CD4-positive, alpha-beta T cell treated with Interferon gamma for 1 hour (primary cell): ENCODE measurements around the gene GALNT12.

Experiments used
- DNase-seq: peaks from one replicate; pipeline ENCODE4 v3.0.0-alpha.2; 2020

GALNT12 gene

GRCh38 chr9:98864281-98865174, 57.1 kb downstream of the GALNT12 start:
- no peak for DNase-seq

DNA sequence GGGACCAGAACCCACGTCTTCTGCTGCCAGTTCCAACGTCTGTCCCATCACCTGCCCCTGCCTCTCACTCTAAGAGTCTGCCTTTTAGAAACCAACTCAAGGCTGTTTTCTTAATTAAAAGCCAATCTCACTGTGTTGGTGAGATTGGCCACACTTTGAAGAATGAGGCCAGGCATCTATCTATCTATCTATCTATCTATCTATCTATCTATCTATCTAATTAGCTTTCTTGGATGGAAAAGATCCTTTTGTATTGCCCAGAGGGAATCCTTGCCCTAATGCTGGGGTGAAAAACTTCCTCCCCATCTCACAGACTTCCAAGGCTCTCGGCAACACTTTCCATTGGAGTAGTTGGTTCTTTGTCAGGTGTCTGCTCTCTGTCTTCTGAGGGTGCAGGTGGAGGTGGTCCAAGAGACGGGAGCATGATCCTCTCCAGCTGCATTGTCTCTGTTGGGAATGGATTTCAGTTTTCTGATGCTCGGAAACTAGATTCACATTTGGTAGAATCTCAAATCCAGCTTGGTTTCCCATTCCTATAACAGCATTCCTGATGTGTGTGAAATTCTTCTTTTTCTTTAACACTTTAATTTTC, 57.9 kb downstream of the GALNT12 start:
- no peak for DNase-seq

DNA sequence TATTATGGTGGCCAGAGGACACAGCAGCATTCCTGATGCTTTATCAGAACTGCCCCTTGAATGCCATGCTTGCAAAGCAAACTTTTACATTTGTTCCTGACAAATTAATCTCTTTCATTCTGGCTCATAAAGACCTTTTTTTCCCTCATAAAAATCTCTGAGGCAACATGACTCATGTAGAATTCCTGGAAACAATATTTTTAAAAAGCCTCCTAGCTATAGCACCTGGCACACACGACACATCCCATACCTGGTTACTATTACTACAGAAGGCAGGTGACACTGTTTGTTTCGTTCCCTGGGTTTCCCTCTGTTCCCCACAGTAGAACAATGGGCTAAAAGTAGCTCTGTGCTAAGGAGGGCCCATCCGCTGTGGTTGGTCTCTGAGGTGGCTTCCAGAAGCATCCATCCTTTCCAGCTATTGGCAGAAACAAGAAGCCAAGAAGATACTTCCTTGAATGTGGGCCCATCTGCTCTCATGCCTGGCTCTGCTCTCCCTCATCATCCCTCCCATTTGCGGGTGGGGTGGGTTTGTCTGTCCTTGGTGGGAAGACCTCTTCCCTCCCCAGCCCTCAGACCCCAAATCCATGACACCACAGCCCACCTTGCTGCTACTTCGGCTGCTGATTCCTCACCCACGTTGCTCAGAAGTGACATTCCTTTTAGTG, 59.1 kb downstream of the GALNT12 start:
- DNase-seq = no peak

DNA sequence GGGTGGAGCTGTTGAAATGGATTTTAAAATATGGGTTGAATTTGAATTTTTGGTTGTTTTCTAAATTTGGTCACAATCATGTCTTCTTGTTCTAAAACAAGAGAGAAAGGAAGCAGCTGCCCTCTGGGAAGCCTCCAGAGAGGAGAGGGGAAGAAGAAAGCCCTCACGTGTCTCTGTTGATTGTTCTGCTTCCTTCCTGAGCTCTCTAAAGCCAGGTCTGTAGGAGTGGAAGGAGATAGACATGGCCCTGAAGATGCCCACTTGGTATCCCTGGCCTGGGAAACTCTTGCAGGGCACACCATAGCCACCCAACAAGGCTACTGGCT, 59.6 kb downstream of the GALNT12 start:
- no peak for DNase-seq

DNA sequence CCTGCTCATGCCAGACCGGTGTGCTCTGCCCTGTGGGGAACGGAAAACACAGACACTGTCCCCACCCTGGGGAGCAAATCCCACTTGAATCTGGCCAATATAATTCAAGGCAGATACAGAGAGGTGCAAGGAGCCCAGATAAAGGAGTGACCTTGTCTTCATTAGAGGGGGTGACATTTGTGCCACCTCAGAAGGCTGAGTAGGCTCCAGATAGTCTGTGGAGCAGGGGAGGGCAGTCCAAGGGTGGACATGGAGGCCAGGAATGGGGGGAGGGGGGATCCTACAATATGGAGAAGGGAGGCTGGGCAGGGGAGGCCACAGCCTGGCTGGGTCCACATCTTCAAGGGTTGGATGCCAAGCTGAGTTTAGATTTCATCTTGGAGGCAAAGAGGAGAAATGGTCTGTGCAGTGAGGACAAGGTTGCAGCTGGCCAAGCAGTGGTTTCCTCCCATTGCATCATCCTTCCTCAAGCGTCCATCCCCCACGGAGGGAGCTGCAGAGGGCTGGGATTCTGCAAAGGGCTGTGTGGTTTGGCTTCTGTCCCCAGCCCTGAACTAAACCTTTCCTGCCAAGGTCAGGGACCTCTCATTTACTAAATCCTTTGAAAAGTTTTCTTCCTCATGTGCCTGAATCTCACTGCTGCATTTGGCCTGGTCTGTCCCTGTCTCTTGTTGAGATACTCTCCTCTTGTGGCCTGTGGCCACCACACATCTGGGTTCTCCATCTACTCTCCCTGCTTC, 60.1 kb downstream of the GALNT12 start:
- peak; percentile 7 for DNase-seq

DNA sequence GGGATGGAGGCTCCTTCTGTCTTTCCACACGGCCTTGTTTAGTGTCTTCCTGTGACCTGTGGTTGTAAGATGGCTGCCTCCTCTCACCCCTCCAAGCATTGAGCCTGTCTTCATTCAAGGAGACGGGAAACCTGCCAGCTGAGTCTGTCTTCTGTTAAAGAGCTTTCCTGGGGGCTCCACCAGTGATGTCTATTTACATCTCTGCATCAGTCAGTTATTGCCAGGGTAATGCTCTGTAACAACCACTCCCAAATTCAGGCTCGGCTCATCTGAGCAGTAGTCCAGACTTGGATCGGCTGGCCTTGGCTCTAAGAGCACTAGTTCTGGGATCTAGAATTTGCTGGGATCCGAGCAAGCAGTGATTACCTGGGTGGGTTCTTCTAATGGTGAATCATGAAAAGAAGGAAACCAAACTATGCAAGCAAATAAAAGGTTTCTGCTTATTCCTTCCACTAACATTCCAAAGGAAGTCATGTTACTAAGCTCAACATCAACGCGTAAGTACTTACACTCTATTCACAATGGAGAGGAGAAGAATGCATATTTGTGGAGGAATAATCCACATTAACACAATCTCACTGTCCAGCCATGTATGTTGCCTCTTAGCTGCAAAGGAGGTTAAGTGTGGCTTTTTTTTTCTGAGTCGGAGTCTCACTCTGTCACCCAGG, 61.7 kb downstream of the GALNT12 start:
- no peak for DNase-seq

GRCh38 chr9:98869866-98870265, 62.4 kb downstream of the GALNT12 start:
- DNase-seq = no peak

DNA sequence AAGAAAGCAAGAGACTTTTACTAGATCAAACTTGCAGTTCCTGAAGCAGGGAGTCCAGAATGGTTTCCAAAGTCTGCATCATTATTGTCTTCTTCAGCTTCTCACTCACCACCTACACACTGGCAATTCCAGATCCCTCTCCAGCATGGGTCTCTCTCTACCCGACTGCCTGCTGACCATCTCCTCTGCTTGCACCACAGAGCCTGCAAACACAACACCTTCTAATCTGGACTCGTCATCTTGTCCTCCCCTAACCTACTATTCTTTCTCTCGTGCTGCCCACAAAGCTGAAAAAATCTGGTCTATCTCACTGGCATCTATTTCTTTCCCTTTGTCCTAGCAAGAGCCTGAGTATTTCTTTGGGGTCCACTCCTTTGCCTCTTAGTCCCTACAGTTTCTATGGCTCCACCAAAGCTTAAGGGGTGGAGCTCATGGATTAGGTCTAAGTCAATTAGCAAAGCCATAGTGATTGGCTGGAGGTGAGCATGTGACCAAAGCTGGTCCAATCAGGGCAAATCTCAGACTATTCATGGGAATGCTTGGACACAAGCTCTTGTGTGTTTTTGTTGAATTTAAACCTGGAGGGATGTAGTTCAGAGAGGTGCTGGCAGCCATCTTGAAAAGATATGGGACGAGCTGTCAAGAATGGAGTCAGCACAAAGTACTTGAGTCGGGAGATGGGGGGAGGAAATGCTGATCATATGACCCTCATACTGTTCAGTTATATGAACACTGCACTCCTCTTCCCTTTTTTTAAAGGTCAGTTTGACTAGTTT, 63.5 kb downstream of the GALNT12 start:
- DNase-seq = no peak

DNA sequence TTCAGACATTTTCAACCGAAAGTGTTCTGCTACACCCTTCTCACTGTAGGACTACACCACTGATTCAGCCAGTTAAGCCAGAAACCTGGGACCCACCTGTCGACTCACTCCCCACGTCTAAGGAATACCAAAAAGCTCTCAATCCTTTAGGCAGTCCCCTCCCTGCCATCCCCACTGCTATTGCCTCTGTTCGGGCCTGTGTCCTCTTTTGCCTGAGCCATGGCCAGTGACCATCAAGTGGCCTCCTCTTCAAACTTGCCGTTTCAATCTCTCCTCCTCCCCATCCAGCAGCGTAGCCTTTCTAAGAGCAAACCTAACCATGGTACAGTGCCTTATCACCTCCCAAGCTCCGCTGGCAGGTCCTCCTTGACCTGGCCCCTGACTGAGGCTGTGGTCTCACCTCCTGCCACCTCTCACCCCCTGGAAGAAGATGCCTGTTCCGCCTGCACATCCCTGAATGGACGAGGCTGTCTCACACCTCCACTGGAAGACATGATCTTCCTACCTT, 64.1 kb downstream of the GALNT12 start:
- DNase-seq = no peak

DNA sequence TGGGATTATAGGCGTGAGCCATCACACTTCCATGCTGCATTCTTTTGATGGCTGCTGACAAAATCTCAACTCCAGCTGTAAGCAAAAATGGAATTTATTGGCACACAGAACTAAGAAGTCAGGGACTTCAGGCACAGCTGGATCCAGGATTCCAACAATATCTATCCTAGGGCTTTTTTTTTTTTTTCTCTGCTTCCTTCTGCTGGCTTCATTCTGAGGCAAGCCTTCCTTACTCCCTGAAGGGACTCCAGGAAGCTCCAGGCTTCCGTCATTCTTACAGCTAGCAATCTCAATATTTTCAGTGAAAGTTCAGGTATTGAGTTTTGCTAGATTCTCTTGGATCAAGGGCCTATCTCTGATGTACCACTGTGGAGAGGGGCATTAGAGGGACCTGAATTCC, 66.1 kb downstream of the GALNT12 start:
- DNase-seq = no peak

GRCh38 chr9:98873951-98874371, 66.5 kb downstream of the GALNT12 start:
- DNase-seq = no peak

GRCh38 chr9:98874721-98875255, 67.3 kb downstream of the GALNT12 start:
- no peak for DNase-seq

- DNase-seq = no peak
Measured at GRCh38 chr9:98875536-98875935, 68.1 kb downstream of the GALNT12 start.

DNA sequence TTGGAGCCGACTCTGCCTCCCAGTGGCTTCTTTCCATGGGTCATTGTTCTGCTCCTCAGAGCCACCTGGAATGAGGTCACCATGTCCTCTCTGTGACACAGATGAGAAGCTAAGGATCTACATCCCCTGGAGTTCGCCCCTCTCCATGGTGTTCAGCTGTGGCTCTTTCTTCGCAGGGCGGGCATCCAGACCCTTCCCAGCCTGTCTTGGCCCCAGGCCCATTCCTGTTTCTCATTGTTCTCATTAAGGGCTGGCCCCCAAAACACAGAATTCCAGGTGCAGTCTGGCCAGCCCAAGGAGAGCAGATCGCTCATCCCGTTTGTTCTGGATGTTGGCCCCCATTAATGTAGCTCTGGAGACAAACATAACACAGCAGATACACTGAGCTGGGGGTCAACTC, 69.8 kb downstream of the GALNT12 start:
- DNase-seq = no peak

GRCh38 chr9:98879094-98879962, 71.9 kb downstream of the GALNT12 start:
- no peak for DNase-seq

DNA sequence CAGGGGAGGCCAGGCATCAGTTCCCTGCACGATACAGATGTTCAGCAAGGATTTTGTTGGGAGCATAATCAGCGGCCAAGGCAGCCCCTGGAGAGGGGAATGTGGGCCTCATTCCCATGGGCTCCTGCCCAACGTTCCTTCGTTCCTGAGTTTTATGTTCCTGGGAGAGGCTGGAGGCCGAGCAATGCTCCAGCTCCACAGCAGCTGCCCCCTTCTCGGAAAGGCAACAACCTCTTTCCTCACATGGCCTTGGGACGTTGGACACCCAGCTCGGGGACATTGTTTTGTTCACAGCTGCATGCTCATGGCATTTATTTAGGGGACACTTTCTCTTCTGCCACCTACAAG, 72.5 kb downstream of the GALNT12 start:
- DNase-seq = no peak

GRCh38 chr9:98880311-98881015, 73.0 kb downstream of the GALNT12 start:
- no peak for DNase-seq

- no peak for DNase-seq
Measured at GRCh38 chr9:98881356-98881755, 73.9 kb downstream of the GALNT12 start.

GRCh38 chr9:98881836-98882568, 74.5 kb downstream of the GALNT12 start:
- no peak for DNase-seq
